ENCODE measurements around the gene LTB.
"Not testable (repeated sequence)": the region's sequence is repeated elsewhere in the genome, so short reads cannot be mapped to it uniquely, and the experiment has no call there.

Gene LTB

DNA sequence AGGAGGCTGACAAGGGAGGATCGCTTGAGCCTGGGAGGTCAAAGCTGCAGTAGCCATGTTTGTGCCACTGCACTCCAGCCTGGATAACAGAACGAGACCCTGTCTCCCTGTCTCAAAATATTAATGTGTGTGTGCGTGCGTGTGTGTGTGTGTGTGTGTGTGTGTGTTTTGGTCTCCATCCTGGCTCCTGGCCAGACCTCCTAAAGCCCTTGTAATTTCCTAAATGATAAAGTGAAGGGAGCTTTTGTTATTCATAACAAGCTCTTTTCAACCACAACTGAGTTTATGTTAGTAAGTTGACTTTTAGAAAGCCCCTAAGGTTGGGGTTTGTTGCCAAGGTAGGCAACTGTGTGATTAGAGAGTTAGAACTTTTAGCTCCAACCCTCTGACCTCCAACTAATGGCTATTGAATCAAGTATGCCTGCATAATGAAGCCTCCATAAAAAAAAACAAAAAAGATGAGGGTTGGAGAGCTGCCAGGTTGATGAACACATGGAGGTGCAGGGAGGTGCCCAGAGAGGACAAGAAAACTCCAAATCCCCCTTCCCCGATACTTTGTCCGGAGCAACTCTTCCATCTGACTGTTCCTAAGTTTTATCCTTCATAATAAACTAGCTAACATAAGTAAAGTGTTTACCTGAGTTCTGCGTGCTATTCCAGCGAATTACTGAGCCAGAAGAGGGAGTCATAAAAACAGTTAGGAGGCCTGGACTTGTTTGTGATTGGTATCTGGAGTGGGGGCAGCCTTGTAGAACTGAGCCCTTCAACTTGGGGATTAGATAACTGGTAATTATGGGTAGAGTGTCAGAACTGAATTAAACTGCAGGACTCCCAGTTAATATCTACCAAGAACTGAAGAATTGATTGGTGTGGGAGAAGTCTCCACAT is 27.5 kb upstream of the LTB start:
- no peak for DNase-seq

DNA sequence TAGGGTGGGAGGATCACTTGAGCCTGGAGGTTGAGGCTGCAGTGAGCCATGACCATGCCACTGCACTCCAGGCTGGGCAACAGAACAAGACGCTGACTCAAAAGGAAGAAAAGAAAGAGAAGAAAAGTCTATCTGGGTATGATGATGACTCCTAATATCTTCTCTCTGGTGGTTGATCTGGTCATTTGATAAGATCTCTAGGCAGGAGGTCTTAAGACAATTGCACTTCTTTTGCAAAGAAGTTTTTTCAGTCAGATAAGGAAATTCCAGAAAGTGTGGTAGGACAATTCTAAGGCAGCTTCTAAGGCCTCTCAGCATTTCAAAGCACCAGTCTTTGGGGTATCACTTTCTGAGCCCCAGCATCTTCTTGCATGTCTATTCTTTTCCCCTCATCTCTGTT is 25.1 kb upstream of the LTB start:
- DNase-seq: no peak

DNA sequence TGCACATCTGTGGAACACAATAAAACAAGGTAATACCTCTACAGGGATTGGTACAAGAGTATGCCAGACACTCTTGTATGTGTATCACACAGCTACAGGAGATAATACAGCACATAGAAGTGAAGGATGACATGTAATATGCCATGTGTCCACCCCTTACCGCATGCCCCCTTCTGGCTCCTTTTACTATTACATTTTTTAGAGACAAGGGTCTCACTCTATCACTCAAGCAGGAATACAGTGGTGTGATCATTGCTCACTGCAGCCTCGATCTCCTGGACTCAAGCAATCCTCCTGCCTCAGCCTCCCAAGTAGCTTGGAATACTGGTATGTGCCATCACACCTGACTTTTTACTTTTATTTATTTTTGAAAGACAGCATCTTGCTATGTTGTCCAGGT is 14.8 kb upstream of the LTB start:
- peak; percentile 28 for DNase-seq

DNA sequence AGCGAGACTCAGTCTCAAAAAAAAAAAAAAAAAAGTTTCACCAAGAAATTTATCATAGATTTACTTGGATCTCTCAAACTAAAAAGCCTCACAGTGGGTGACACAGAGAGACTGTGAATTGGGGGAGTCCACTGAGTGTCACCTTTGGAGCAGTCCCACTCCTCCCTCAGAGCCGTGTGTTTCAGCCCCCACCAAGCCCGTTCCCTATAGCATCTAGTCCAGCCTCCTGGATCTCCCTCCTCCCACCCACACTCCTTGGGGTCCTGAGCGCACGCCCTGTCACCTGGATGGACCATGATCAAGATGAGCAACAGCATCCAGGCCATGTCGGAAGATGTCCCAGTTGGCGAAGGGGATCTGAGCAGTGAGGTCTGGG is 10.2 kb upstream of the LTB start:
- DNase-seq: no peak

DNA sequence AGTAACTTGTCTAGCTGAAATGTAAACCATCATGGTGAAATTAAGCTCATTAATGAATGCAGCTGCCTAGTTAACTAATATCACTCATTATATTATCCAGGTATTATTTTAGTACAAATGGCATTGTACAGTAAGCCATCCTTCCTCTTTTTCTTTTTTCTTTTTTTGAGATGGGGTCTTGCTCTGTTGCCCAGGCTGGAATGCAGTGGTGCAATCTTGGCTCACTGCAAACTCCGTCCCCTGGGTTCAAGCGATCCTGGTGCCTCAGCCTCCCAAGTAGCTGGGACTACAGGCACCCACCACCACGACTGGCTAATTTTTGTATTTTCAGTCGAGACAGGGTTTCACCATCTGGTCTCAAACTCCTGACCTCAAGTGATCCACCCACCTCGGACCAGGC is 8.5 kb upstream of the LTB start:
- not testable (repeated sequence) for DNase-seq

DNA sequence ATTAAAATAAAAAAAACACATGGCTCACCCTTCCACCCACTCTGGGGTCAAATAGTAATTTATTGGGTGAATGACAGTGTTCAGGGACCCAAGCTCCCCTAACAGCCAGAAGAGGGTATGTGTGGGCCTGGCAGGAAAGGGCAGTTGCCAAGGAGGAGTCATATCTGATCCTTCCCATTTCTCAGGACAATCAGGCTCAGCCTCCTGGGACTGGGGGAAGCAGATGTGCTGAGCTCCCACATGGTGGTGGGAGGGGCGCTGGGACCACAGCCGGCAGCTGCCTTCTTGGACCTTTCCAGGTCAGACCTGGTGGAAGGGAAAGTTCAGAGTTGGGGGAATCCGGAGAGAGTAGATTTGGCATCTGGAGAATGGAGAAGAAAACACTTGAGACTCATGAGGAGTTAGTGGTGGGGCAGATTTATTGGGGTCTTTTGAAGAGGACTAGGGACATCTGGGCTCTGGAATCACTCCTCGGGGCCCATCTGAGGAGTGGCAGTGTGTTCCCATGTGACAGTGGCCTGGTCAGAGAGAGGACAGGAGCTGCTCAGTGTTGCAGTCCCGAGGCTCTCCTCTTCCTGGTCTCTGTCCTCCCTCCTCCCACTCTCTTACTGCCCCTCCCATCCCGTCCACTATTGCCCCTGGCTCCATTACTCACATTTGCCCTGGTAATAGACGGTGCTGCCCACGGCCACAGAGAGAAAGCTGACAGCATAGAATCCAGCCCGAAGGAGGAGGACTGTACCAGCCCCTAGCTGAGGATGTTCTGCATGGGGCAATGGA is 6.8 kb upstream of the LTB start:
- no peak for DNase-seq

DNA sequence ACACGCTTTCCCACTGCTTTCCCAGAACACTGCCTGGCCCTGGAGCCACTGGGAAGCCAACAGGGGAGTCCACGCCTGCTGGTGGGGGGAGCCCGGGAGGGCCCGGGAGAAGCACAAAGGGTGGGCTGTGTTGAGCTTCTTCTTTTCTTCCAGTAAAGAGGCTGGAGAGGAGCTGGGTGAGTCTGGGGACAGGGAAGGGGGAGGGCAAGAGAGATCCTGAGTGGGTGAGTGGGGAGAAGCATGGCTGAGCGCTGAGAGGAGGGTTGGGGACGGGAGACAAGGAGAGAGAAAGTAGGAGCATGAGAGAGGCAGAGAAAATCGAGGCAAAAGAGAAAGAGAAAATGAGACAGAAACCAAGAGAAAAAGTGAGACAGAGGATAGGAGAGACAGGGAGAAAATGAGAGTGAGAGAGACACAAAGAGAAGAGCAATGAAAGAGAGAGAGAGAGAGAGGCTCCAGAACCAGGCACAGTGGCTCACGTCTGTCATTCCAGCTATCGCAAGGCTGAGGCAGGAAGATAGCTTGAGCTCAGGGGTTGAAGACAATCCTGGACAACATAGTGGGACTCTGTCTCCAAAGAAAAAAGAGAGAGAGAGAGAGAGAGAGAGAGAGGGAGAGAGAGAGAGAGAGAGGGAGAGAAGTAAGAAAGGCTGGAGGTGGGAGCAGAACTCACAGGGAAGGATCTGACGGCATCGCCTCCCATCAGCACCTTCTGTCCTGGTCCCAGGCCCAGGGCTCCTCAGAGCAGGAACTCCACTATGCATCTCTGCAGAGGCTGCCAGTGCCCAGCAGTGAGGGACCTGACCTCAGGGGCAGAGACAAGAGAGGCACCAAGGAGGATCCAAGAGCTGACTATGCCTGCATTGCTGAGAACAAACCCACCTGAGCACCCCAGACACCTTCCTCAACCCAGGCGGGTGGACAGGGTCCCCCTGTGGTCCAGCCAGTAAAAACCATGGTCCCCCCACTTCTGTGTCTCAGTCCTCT is 5.9 kb upstream of the LTB start:
- no peak for DNase-seq

DNA sequence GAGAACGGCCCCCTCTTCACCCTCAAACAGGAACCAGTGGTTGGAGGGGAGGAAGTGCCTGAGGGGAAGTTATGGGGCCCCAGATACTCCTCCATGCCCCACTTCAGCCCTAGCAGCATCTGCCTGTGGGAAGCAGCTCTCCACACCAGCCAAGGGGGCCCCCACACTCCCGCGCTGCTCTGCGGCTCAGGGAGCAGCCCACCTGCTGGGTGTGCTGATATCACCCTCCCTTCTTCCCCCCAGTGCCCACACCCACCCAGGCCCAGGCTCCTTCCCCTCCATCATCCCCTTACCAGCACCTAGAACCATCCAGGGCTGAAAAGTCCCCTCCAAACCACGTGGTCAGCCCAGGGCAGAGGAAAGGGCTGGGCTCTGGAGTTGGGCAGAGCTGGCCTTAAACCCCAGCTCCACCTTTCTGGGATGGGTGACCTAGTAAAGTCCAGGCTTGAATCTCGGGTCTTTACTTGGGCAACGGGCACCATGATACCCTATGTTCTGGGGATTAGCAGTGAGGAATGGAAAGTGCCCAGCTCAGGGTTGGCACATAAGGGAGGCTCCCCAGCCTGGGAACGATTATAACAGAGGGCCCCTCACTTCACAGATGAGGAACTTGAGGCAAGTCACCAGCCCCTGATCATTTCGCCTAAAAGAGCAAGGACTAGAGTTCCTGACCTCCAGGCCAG is 4.5 kb upstream of the LTB start:
- no peak for DNase-seq

DNA sequence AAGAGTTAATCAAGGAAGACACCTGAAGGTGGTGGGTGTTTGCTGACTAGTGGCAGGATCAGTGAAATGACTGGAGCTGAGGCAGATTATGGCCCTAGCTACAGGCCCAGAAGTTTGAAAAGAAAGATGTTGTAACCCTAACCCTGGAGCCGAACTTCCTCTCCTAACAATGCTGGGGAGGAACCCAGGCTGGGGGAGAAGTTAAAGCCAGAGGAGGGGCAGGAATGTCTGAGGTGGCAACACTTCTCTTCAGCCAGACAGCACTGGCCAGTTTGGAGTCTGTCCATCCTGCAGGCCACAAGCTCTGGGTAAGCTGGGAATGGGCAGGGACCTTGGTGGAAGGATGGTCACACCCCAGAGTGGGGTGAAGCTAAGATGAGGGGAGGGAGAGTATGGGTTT is 3.8 kb upstream of the LTB start, which contains the start of gene LST1:
LST1 (plus strand) TSS at position 270 of the 400 bp plus-strand sequence. CDS start 1,023 bp downstream, outside the sequence.
- no peak for DNase-seq

DNA sequence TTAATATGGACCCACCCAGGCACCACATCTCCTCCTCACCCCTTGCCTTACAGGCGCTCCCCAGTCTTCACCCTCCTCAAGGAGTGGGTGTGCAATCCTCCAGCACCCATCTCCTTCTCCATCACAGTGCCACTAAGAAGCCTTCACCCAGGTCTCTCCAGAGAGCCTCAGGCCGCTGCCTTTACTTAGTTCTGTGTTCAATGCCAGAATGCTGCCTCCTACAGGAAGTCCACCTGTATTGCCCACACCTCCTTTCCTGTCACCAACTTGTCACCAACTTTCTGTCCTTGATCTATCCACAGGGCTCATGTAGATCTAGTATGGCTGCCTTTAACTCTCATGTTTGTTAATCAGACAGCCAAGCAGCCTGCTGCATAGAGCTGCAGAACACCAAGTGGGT is 3.3 kb upstream of the LTB start:
- DNase-seq: no peak

DNA sequence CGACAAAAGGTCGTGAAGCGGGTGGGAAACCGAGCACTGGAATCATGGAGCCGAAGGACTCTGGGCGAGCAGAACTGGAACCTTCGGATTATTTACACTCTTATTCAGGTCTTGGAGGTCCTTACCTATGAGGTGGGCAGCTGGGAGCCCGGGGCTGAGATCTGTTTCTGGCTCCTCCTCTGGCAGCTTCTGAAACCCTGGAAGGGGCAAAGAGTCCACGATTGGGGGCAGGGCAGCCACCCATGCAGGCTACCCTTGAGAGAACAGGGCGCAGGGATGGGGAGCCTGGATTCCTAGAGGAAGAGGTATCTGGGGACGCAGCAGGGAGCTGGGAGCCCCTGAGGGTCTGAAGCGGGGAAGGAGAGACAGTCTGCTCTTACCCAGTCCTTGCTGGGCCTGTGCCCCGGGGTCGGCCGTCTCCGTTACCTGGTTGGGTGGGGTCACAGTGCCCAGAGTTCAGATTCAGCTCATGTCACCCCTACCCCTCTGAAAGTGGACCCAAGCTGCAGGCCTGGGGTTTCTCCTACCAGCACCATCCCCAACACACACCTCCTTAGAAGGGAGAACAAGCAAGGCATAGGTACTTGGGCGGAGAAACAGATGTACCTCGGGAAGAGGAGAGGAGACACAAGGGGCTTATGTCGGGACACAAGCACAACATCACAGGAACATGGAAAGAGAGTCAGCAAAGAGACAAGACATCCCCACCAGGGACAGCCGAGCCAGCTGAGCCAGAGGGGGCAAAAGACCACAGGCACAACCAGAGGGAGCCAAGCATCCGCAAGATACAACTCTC is 592 bp downstream of the LTB start:
- DNase-seq: no peak

DNA sequence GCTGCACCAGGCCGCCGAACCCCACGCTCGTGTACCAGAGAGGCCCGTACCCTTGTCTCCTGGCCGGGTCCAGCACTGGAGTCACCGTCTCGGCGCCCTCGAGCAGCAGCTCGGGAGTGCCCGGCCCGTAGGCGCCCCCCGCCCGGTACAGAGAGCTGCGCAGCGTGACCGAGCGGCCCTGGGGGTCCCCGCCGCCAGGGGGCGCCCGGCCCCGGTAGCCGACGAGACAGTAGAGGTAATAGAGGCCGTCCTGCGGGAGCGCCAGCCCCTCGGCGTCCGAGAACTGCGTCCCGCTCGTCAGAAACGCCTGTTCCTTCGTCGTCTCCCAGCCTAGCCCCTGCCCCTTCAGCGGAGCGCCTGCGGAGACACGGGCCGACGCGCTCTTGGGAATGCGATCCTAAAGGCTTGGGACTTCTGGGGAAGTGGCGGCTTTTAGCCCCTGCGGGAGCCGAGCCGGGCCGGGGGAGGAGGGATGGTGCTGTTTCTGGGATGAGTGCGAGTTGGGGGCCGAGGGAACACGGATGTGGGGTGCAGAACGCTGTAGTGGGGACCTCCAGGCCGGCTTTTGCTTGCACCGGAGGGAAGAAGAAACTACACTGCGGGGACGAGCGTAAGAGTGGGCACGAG is 1.3 kb downstream of the LTB start:
- peak; percentile 79 for DNase-seq

DNA sequence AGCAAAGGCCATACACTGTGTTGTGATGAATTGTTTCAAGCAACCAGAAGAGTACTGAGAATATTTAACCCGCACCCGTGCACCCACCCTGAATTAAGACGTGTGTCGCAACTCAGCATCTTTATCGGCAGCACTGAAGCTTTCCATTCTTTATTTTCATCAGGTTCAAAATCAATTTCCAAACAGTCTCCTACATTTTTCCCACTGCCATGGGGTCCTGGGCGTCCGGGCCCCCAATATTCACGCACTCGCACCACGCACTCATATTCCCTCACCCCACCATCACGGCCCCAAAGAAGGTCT is 1.8 kb downstream of the LTB start:
- DNase-seq: no peak

DNA sequence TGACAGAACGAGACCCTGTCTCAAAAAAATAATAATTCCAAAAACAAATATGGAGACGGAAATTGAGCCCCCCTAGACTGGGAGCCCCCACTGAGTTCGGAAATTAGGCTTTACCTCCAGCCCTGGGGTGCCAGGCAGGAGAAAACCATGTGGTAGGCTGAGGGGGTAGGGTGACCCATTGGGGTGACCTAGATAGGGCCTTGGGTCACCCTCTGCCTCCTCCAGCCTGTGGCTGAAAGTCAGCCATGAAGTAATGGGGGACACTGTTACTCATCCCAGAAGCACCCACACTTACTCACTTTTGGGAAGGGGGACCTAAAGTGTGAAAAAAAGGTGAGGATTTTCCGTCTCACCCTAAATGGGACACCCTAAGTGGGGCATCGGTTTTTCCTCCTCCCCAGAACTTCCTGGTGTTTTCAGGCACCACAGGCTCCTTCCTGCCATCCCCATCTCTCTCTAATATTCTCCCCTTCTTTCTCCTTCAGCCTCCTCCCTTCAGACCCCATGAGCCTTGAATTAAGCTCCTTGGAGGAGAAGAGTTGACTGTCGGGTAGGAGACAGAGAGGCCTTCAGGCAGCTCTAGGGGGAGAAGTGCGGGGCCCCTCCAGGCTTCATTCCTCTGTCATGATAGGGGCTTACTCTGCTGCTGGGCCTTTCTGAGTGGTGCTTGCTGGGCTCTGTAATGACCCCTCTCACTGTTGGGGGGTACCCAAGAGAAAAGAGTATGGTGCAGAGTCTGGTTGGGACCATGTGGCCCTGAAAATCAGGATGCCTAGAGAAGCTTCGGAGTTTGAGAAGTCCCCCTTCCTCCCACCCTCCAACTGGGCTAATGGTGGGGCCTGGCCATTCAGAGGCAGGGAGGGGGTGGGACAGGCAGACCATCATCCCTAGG is 2.4 kb downstream of the LTB start:
- no peak for DNase-seq

DNA sequence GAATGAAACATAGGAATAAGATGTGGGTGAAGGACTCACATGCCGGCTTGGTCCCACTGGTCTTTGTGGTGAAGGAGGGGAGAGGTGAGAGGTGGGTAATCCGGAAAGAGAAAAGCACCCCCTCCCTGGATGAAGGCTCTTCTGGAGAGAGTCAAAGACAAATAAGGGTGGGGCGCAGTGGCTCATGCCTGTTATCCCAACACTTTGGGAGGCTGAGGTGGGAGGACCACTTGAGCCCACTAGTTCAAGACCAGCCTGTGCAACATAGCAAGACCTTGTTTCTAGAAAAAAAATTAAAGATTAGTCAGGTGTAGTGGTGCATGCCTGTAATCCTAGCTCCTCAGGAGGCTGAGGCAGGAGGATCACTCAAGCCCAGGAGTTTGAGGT is 3.1 kb downstream of the LTB start:
- no peak for DNase-seq

DNA sequence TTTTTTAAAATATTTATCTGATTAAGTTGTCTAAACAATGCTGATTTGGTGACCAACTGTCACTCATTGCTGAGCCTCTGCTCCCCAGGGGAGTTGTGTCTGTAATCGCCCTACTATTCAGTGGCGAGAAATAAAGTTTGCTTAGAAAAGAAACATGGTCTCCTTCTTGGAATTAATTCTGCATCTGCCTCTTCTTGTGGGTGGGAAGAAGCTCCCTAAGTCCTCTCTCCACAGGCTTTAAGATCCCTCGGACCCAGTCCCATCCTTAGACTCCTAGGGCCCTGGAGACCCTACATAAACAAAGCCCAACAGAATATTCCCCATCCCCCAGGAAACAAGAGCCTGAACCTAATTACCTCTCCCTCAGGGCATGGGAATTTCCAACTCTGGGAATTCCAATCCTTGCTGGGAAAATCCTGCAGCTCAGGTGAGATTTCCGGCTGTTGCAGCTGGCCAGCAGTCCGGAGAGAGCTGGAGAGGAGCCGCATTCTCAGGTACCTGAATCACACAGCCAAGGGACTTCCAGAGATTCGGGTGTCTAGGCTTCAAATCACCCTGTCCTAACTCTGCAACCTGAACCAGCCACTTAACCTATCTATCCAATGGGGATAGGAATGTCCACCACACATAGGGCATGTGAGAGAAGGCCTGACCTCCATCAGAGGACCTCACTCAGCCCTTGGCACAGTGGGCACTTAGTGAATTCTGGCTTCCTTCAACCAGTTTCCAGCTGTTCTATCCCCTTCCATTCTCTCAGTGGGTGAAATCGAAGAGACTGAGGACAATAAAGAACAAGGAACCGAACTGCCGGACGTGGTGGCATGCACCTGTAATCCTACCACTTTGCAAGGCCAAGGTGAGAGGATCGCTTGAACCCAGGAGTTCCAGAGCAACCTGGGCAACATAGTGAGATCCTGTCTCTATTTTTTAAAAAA is 3.8 kb downstream of the LTB start:
- DNase-seq: no peak

DNA sequence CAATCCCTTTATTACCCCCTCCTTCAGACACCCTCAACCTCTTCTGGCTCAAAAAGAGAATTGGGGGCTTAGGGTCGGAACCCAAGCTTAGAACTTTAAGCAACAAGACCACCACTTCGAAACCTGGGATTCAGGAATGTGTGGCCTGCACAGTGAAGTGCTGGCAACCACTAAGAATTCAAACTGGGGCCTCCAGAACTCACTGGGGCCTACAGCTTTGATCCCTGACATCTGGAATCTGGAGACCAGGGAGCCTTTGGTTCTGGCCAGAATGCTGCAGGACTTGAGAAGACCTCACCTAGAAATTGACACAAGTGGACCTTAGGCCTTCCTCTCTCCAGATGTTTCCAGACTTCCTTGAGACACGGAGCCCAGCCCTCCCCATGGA is 4.7 kb downstream of the LTB start:
- no peak for DNase-seq

DNA sequence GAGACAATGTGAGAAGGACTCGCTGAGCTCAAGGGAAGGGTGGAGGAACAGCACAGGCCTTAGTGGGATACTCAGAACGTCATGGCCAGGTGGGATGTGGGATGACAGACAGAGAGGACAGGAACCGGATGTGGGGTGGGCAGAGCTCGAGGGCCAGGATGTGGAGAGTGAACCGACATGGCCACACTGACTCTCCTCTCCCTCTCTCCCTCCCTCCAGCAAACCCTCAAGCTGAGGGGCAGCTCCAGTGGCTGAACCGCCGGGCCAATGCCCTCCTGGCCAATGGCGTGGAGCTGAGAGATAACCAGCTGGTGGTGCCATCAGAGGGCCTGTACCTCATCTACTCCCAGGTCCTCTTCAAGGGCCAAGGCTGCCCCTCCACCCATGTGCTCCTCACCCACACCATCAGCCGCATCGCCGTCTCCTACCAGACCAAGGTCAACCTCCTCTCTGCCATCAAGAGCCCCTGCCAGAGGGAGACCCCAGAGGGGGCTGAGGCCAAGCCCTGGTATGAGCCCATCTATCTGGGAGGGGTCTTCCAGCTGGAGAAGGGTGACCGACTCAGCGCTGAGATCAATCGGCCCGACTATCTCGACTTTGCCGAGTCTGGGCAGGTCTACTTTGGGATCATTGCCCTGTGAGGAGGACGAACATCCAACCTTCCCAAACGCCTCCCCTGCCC is 5.2 kb downstream of the LTB start:
- no peak for DNase-seq

All from fibroblast of skin of abdomen (primary cell).